WTC11 (cell line): ENCODE measurements around the gene LCT. TPM values are rescaled to one million over a fixed set of nuclear protein-coding genes. Genes with fewer than 3 reads are reported as not detected.

Source experiments
- ATAC-seq: fragments of 200-7000 bp; cut with Tn5 transposase; 2 replicates; pipeline ENCODE4 v1.10.0; 2021; ENCODE audit warnings: mild to moderate bottlenecking, moderate library complexity
- CTCF ChIA-PET: fragments of 300-600 bp; sonication (Branson Sonifier 250); formaldehyde crosslinking; loops from one replicate; lab custom pipeline; 2021; ENCODE audit warnings: antibody characterized with exemption; lab: Charles Lee
- POLR2A ChIA-PET: fragments of 350-600 bp; sonication (Branson Sonifier 250); formaldehyde crosslinking; loops from one replicate; lab custom pipeline; 2021; ENCODE audit warnings: antibody characterized with exemption; lab: Charles Lee
- DNase-seq: peaks from one replicate; pipeline ENCODE4 v3.0.0; 2021; ENCODE audit warnings: low spot score
- H3K27ac Mint-ChIP-seq: 2 replicates; pipeline ENCODE4 v1.8.0; 2021; ENCODE audit warnings: mixed read lengths
- H3K27me3 Mint-ChIP-seq: 2 replicates; pipeline ENCODE4 v1.8.0; 2021; ENCODE audit warnings: low read depth, mild to moderate bottlenecking, moderate library complexity, mixed read lengths
- H3K36me3 Mint-ChIP-seq: 2 replicates; pipeline ENCODE4 v1.8.0; 2021; ENCODE audit warnings: mixed read lengths
- H3K4me1 Mint-ChIP-seq: 2 replicates; pipeline ENCODE4 v1.8.0; 2022; ENCODE audit warnings: mixed read lengths
- H3K4me3 Mint-ChIP-seq: 2 replicates; pipeline ENCODE4 v1.8.0; 2021; ENCODE audit warnings: mild to moderate bottlenecking, moderate library complexity, mixed read lengths
- H3K9me3 Mint-ChIP-seq: 2 replicates; pipeline ENCODE4 v1.8.0; 2021; ENCODE audit warnings: mixed read lengths
- ATF1 ChIP-seq: sonication (generic); formaldehyde crosslinking; IDR thresholded peaks from 2 replicates; pipeline ENCODE4 v1.8.1; 2023; ENCODE audit warnings: mild to moderate bottlenecking, moderate library complexity, missing genetic modification reagents
- CBFB ChIP-seq: sonication (generic); formaldehyde crosslinking; IDR thresholded peaks from 2 replicates; pipeline ENCODE4 v1.8.1; 2022; ENCODE audit warnings: mild to moderate bottlenecking, low read depth, missing genetic modification reagents
- CREB1 ChIP-seq: sonication (generic); formaldehyde crosslinking; IDR thresholded peaks from 2 replicates; pipeline ENCODE4 v1.8.0; 2023; ENCODE audit warnings: mild to moderate bottlenecking, missing genetic modification reagents
- CREM ChIP-seq: sonication (generic); formaldehyde crosslinking; IDR thresholded peaks from 2 replicates; pipeline ENCODE4 v1.8.1; 2022; ENCODE audit warnings: mild to moderate bottlenecking, missing genetic modification reagents, moderate library complexity
- ELF4 ChIP-seq: sonication (generic); formaldehyde crosslinking; IDR thresholded peaks from 2 replicates; pipeline ENCODE4 v1.8.1; 2022; ENCODE audit warnings: low read depth, mild to moderate bottlenecking, moderate library complexity, missing genetic modification reagents
- ESRRA ChIP-seq: sonication (generic); formaldehyde crosslinking; IDR thresholded peaks from 2 replicates; pipeline ENCODE4 v1.8.1; 2022; ENCODE audit warnings: mild to moderate bottlenecking, missing genetic modification reagents, borderline replicate concordance
- ETV6 ChIP-seq: sonication (generic); formaldehyde crosslinking; IDR thresholded peaks from 2 replicates; pipeline ENCODE4 v1.8.1; 2022; ENCODE audit warnings: mild to moderate bottlenecking, missing genetic modification reagents
- FOXJ3 ChIP-seq: sonication (generic); formaldehyde crosslinking; IDR thresholded peaks from 2 replicates; pipeline ENCODE4 v1.9.0; 2021; ENCODE audit warnings: missing genetic modification reagents, mild to moderate bottlenecking, borderline replicate concordance
- GRHL2 ChIP-seq: fragments of 250-450 bp; sonication (Bioruptor Pico); IDR thresholded peaks from 2 replicates; pipeline ENCODE4 v1.8.0; 2022; ENCODE audit warnings: mild to moderate bottlenecking, moderate library complexity; ENCODE audit not compliant: insufficient replicate concordance, severe bottlenecking
- JUN ChIP-seq: sonication (generic); formaldehyde crosslinking; IDR thresholded peaks from 2 replicates; pipeline ENCODE4 v1.8.0; 2023; ENCODE audit warnings: mild to moderate bottlenecking, missing genetic modification reagents
- MXD4 ChIP-seq: fragments of 250-450 bp; sonication (Bioruptor Pico); IDR thresholded peaks from 2 replicates; pipeline ENCODE4 v1.8.0; 2021; ENCODE audit warnings: mild to moderate bottlenecking, moderate library complexity, borderline replicate concordance
- MYBL2 ChIP-seq: sonication (generic); formaldehyde crosslinking; IDR thresholded peaks from 2 replicates; pipeline ENCODE4 v1.8.1; 2023; ENCODE audit warnings: mild to moderate bottlenecking, moderate library complexity, missing genetic modification reagents
- NFATC4 ChIP-seq: fragments of 250-450 bp; sonication (Bioruptor Pico); IDR thresholded peaks from 2 replicates; pipeline ENCODE4 v1.9.0; 2021; ENCODE audit warnings: mild to moderate bottlenecking
- NFE2L1 ChIP-seq: sonication (generic); formaldehyde crosslinking; IDR thresholded peaks from 2 replicates; pipeline ENCODE4 v1.8.1; 2023; ENCODE audit warnings: missing genetic modification reagents
- NR1H2 ChIP-seq: sonication (generic); formaldehyde crosslinking; IDR thresholded peaks from 2 replicates; pipeline ENCODE4 v1.9.0; 2021; ENCODE audit warnings: mild to moderate bottlenecking, moderate library complexity, missing genetic modification reagents
- OVOL2 ChIP-seq: fragments of 250-450 bp; sonication (Bioruptor Pico); IDR thresholded peaks from 2 replicates; pipeline ENCODE4 v1.9.0; 2021; ENCODE audit warnings: mild to moderate bottlenecking, borderline replicate concordance
- PRRX2 ChIP-seq: fragments of 250-450 bp; sonication (Bioruptor Pico); IDR thresholded peaks from 2 replicates; pipeline ENCODE4 v1.8.0; 2021; ENCODE audit warnings: mild to moderate bottlenecking
- TCF7 ChIP-seq: sonication (generic); formaldehyde crosslinking; IDR thresholded peaks from 2 replicates; pipeline ENCODE4 v1.8.0; 2022; ENCODE audit warnings: mild to moderate bottlenecking, low read depth, missing genetic modification reagents, moderate library complexity
- TP53 ChIP-seq: sonication (generic); formaldehyde crosslinking; IDR thresholded peaks from 2 replicates; pipeline ENCODE4 v1.8.1; 2023; ENCODE audit warnings: mild to moderate bottlenecking, missing genetic modification reagents
- ZNF138 ChIP-seq: sonication (generic); formaldehyde crosslinking; conservative IDR thresholded peaks from 2 replicates; pipeline ENCODE4 v1.8.1; 2022; ENCODE audit warnings: mild to moderate bottlenecking, moderate library complexity, missing genetic modification reagents
- ZNF263 ChIP-seq: sonication (generic); formaldehyde crosslinking; IDR thresholded peaks from 2 replicates; pipeline ENCODE4 v1.8.1; 2022; ENCODE audit warnings: low read depth, mild to moderate bottlenecking, moderate library complexity, missing genetic modification reagents
- ZNF281 ChIP-seq: sonication (generic); formaldehyde crosslinking; IDR thresholded peaks from 2 replicates; pipeline ENCODE4 v1.8.0; 2023; ENCODE audit warnings: mild to moderate bottlenecking, missing genetic modification reagents
- ZNF423 ChIP-seq: fragments of 250-450 bp; sonication (Bioruptor Pico); IDR thresholded peaks from 2 replicates; pipeline ENCODE4 v2.1.2; 2022; ENCODE audit warnings: mild to moderate bottlenecking, moderate library complexity
- ZNF425 ChIP-seq: fragments of 250-450 bp; sonication (Bioruptor Pico); conservative IDR thresholded peaks from 2 replicates; pipeline ENCODE4 v1.9.0; 2021; ENCODE audit warnings: mild to moderate bottlenecking
- total RNA-seq: library from RNA; stranded (reverse); gene quantifications from 3 replicates; pipeline ENCODE4 v1.2.3, GENCODE V29; 2021
- TF ChIP-seq, protein P1 (sequence below): sonication (generic); formaldehyde crosslinking; IDR thresholded peaks from 2 replicates; pipeline ENCODE4 v1.8.1; 2022; ENCODE audit warnings: missing genetic modification reagents, borderline replicate concordance
- TF ChIP-seq, protein P2 (sequence below): fragments of 250-450 bp; sonication (Bioruptor Pico); IDR thresholded peaks from 2 replicates; pipeline ENCODE4 v1.9.0; 2021; ENCODE audit warnings: moderate library complexity, mild to moderate bottlenecking, inconsistent platforms, borderline replicate concordance
- TF ChIP-seq, protein P3 (sequence below): sonication (generic); formaldehyde crosslinking; IDR thresholded peaks from 2 replicates; pipeline ENCODE4 v1.8.1; 2023; ENCODE audit warnings: mild to moderate bottlenecking, missing genetic modification reagents
- TF ChIP-seq, protein P4 (sequence below): sonication (generic); formaldehyde crosslinking; IDR thresholded peaks from 2 replicates; pipeline ENCODE4 v1.8.0; 2022; ENCODE audit warnings: mild to moderate bottlenecking, missing genetic modification reagents
- TF ChIP-seq, protein P5 (sequence below): fragments of 250-450 bp; sonication (Bioruptor Pico); IDR thresholded peaks from 2 replicates; pipeline ENCODE4 v1.9.0; 2021; ENCODE audit warnings: mild to moderate bottlenecking

The LCT gene
- total RNA-seq, 1 experiment from 2014 or later, result 0.02 TPM

GRCh38 chr2:135775420-135775819, 61.6 kb downstream of the LCT start:
- TF ChIP-seq, protein P1, sequence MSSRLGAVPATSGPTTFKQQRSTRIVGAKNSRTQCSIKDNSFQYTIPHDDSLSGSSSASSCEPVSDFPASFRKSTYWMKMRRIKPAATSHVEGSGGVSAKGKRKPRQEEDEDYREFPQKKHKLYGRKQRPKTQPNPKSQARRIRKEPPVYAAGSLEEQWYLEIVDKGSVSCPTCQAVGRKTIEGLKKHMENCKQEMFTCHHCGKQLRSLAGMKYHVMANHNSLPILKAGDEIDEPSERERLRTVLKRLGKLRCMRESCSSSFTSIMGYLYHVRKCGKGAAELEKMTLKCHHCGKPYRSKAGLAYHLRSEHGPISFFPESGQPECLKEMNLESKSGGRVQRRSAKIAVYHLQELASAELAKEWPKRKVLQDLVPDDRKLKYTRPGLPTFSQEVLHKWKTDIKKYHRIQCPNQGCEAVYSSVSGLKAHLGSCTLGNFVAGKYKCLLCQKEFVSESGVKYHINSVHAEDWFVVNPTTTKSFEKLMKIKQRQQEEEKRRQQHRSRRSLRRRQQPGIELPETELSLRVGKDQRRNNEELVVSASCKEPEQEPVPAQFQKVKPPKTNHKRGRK (CRISPR knock-in tag), result no peak
- TF ChIP-seq, protein P2, sequence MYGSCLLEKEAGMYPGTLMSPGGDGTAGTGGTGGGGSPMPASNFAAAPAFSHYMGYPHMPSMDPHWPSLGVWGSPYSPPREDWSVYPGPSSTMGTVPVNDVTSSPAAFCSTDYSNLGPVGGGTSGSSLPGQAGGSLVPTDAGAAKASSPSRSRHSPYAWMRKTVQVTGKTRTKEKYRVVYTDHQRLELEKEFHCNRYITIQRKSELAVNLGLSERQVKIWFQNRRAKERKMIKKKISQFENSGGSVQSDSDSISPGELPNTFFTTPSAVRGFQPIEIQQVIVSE (CRISPR knock-in tag), result no peak
- TF ChIP-seq CREB1 (CRISPR knock-in tag) (no peak), NFE2L1 (CRISPR knock-in tag) (no peak), ELF4 (CRISPR knock-in tag) (no peak), ESRRA (no peak), ZNF263 (CRISPR knock-in tag) (no peak), TCF7 (CRISPR knock-in tag) (no peak), ETV6 (CRISPR knock-in tag) (no peak), ZNF138 (CRISPR knock-in tag) (no peak), OVOL2 (CRISPR knock-in tag) (no peak), GRHL2 (CRISPR knock-in tag) (no peak), CREM (CRISPR knock-in tag) (no peak), MYBL2 (CRISPR knock-in tag) (no peak), ZNF423 (CRISPR knock-in tag) (no peak), ZNF425 (CRISPR knock-in tag) (no peak)
- TF ChIP-seq, protein P3, sequence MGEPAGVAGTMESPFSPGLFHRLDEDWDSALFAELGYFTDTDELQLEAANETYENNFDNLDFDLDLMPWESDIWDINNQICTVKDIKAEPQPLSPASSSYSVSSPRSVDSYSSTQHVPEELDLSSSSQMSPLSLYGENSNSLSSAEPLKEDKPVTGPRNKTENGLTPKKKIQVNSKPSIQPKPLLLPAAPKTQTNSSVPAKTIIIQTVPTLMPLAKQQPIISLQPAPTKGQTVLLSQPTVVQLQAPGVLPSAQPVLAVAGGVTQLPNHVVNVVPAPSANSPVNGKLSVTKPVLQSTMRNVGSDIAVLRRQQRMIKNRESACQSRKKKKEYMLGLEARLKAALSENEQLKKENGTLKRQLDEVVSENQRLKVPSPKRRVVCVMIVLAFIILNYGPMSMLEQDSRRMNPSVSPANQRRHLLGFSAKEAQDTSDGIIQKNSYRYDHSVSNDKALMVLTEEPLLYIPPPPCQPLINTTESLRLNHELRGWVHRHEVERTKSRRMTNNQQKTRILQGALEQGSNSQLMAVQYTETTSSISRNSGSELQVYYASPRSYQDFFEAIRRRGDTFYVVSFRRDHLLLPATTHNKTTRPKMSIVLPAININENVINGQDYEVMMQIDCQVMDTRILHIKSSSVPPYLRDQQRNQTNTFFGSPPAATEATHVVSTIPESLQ (CRISPR knock-in tag), result no peak
- TF ChIP-seq, protein P4, sequence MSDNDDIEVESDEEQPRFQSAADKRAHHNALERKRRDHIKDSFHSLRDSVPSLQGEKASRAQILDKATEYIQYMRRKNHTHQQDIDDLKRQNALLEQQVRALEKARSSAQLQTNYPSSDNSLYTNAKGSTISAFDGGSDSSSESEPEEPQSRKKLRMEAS (CRISPR knock-in tag), result no peak
- DNase-seq, result no peak
- H3K27ac Mint-ChIP-seq, result no peak overlapping the region
- no peaks in the 10 kb centered on the region for H3K9me3 Mint-ChIP-seq
- H3K4me3 Mint-ChIP-seq, result no peak overlapping the region
- H3K36me3 Mint-ChIP-seq, result peaks cover 81% of the 10 kb centered on the region
- ChIA-PET POLR2A (no interaction called here), CTCF (no interaction called here)
- no peak for ATAC-seq
- no peaks in the 10 kb centered on the region for H3K27me3 Mint-ChIP-seq
- H3K4me1 Mint-ChIP-seq, result no peaks in the 10 kb centered on the region

- POLR2A ChIA-PET, result no interaction called here
- CTCF ChIA-PET, result no interaction called here
- no peak for TF ChIP-seq MXD4 (CRISPR knock-in tag)
- no peak for TF ChIP-seq FOXJ3 (CRISPR knock-in tag)
- no peak for TF ChIP-seq ESRRA
- no peak for TF ChIP-seq NR1H2
- TF ChIP-seq, protein P5, sequence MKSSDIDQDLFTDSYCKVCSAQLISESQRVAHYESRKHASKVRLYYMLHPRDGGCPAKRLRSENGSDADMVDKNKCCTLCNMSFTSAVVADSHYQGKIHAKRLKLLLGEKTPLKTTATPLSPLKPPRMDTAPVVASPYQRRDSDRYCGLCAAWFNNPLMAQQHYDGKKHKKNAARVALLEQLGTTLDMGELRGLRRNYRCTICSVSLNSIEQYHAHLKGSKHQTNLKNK (CRISPR knock-in tag), result no peak
- no peak for TF ChIP-seq JUN
- no peak for TF ChIP-seq ZNF281 (CRISPR knock-in tag)
- no peak for TF ChIP-seq NFATC4
- no peak for TF ChIP-seq ATF1 (CRISPR knock-in tag)
- TF ChIP-seq TP53 (CRISPR knock-in tag), result no peak
- no peak for TF ChIP-seq PRRX2 (CRISPR knock-in tag)
- TF ChIP-seq MYBL2 (CRISPR knock-in tag), result no peak
- no peak for TF ChIP-seq CBFB
Observed at GRCh38 chr2:135773917-135774316, 63.1 kb downstream of the LCT start.

More at GRCh38 chr2:135773917-135774316, 63.1 kb downstream of the LCT start:
- Mint-ChIP-seq H3K36me3 (peaks cover 84% of the 10 kb centered on the region), H3K27me3 (no peaks in the 10 kb centered on the region), H3K9me3 (no peaks in the 10 kb centered on the region), H3K27ac (no peak overlapping the region), H3K4me1 (no peaks in the 10 kb centered on the region), H3K4me3 (no peak overlapping the region)
- no peak for ATAC-seq
- no peak for DNase-seq
